T47D (cell line): ENCODE results near the gene HNRNPK.

Experiments
- DNase-seq, 2 experiments: peaks; one replicate each; pipeline versions ENCODE4 v3.0.0 to v3.0.0-alpha.2; 2011 to 2012; ENCODE audit warnings: low read depth in 1 of 2, low spot score in 1 of 2
- JUND ChIP-seq: IDR thresholded peaks from 2 replicates; pipeline ENCODE4 v1.6.1; 2012; ENCODE audit warnings: low read depth
- in situ Hi-C: cut with HindIII; loops from 2 replicates; pipeline ENCODE4 v1.10.0; 2016; ENCODE audit warnings: low sequenced_read_pairs, low pct_unique_long_range_greater_than_20kb

Gene HNRNPK

GRCh38 chr9:83987402-83987791 is 7.4 kb upstream of the HNRNPK start:
- in situ Hi-C loops, result no loop called here
- TF ChIP-seq JUND, result no peak
- DNase-seq, result no peak

- in situ Hi-C loops, result no loop called here
- TF ChIP-seq JUND, result no peak
- DNase-seq, result no peak
Observed at GRCh38 chr9:83986765-83987401, 6.9 kb upstream of the HNRNPK start.

GRCh38 chr9:83986195-83986594 is 6.2 kb upstream of the HNRNPK start:
- in situ Hi-C loops, result no loop called here
- no peak for DNase-seq
- TF ChIP-seq JUND, result no peak

GRCh38 chr9:83981126-83981871 is 1.3 kb upstream of the HNRNPK start:
- TF ChIP-seq JUND, result no peak
- DNase-seq, result peak; percentile 13 to 49
- in situ Hi-C loops, result no loop called here

GRCh38 chr9:83980395-83981125 is 545 bp upstream of the HNRNPK start, which contains the start of gene RMI1:
Gene RMI1 (plus strand): TSS chr9:83980805. CDS start chr9:84000987, 20,182 bp downstream.
- in situ Hi-C loops, result no loop called here
- TF ChIP-seq JUND, result no peak
- DNase-seq, result peak; percentile 75 to 98

- in situ Hi-C loops, result no loop called here
- DNase-seq, result peak; percentile 11 to 72
- no peak for TF ChIP-seq JUND
Observed at GRCh38 chr9:83978992-83979811, 813 bp downstream of the HNRNPK start.

- no peak for TF ChIP-seq JUND
- in situ Hi-C loops, result no loop called here
- DNase-seq, result no peak
Observed at GRCh38 chr9:83977196-83977595, 2.8 kb downstream of the HNRNPK start.

- in situ Hi-C loops, result no loop called here
- no peak for TF ChIP-seq JUND
- no peak for DNase-seq
Observed at GRCh38 chr9:83976372-83976771, 3.6 kb downstream of the HNRNPK start.

- DNase-seq, result no peak
- no peak for TF ChIP-seq JUND
- in situ Hi-C loops, result no loop called here
Observed at GRCh38 chr9:83975300-83975699, 4.7 kb downstream of the HNRNPK start.

GRCh38 chr9:83972286-83972685 is 7.7 kb downstream of the HNRNPK start:
- in situ Hi-C loops, result no loop called here

GRCh38 chr9:83971485-83971884 is 8.5 kb downstream of the HNRNPK start:
- TF ChIP-seq JUND, result no peak
- in situ Hi-C loops, result no loop called here
- DNase-seq, result no peak

More at GRCh38 chr9:83972286-83972685, 7.7 kb downstream of the HNRNPK start:
- no peak for DNase-seq
- TF ChIP-seq JUND, result no peak

GRCh38 chr9:83969602-83970001 is 10.4 kb downstream of the HNRNPK start:
- no peak for DNase-seq
- TF ChIP-seq JUND, result no peak
- in situ Hi-C loops, result no loop called here
